Renal pelvis (tissue), 12 donors: ENCODE measurements around the gene DRC7. TPM values are rescaled to one million over a fixed set of nuclear protein-coding genes. Genes with fewer than 3 reads are reported as not detected.

ENCODE experiments used
- DNase-seq: peaks from one replicate; pipeline ENCODE4 v3.0.0-alpha.2; 2013
- long read RNA-seq, 16 experiments: transcript quantifications; one replicate each; lab custom pipeline, GENCODE V29; 2026
- polyA plus RNA-seq, 3 donors: library from polyadenylated mRNA; unstranded; fragments of 120-200 nt; gene quantifications; one replicate each; pipeline ENCODE4 v1.2.1, GENCODE V29; 2013; ENCODE audit not compliant: insufficient read length in 3 of 3

The DRC7 gene
- 1 to 10 TPM; 3.3 to 7.8 (median 3.9) TPM for polyA plus RNA-seq
- long read RNA-seq, donor 1: 0 reads
- long read RNA-seq, donor 2: 0 reads
- long read RNA-seq, donor 3: 0 reads
- long read RNA-seq, donor 4, partial matches to known transcripts: 0 of 1 reads
- long read RNA-seq, donor 4, other reads (novel, unspliced or antisense): 0 of 1 reads
- long read RNA-seq, donor 5: 0 reads
- long read RNA-seq, donor 6: 0 reads
- long read RNA-seq, donor 7: 0 reads
- long read RNA-seq, donor 8: 0 reads
- long read RNA-seq, donor 9: 0 reads
- long read RNA-seq, donor 10: 0 reads
- long read RNA-seq, donor 11: 0 reads
- long read RNA-seq, donor 12: 0 reads
- long read RNA-seq, donor 13: 0 reads
- long read RNA-seq, donor 14: 0 reads
- long read RNA-seq, donor 15: 0 reads
- long read RNA-seq, donor 16: 0 reads

- peak; percentile 75 for DNase-seq
Measured at GRCh38 chr16:57694725-57695679, at the start of gene DRC7. DRC7 (plus strand) TSS chr16:57694806; CDS start chr16:57697950, 3,144 bp downstream.

GRCh38 chr16:57645169-57645568, 49.4 kb upstream of the DRC7 start:
- no peak for DNase-seq

- DNase-seq: no peak
Measured at GRCh38 chr16:57645691-57646387, 48.8 kb upstream of the DRC7 start.

GRCh38 chr16:57646388-57647039, 48.1 kb upstream of the DRC7 start:
- DNase-seq: no peak

GRCh38 chr16:57647136-57647875, 47.3 kb upstream of the DRC7 start:
- DNase-seq: no peak

- DNase-seq: no peak
Measured at GRCh38 chr16:57648125-57648524, 46.5 kb upstream of the DRC7 start.

- peak; percentile 64 for DNase-seq
Measured at GRCh38 chr16:57648581-57649442, 45.8 kb upstream of the DRC7 start.

GRCh38 chr16:57649443-57649751, 45.2 kb upstream of the DRC7 start:
- no peak for DNase-seq

- no peak for DNase-seq
Measured at GRCh38 chr16:57649846-57650245, 44.8 kb upstream of the DRC7 start.

GRCh38 chr16:57651344-57652333, 43.0 kb upstream of the DRC7 start:
- DNase-seq: no peak

- no peak for DNase-seq
Measured at GRCh38 chr16:57652695-57653471, 41.7 kb upstream of the DRC7 start.

- no peak for DNase-seq
Measured at GRCh38 chr16:57653936-57654335, 40.7 kb upstream of the DRC7 start.

GRCh38 chr16:57656342-57656955, 38.2 kb upstream of the DRC7 start:
- DNase-seq: no peak

GRCh38 chr16:57657228-57657627, 37.4 kb upstream of the DRC7 start:
- DNase-seq: no peak

- DNase-seq: no peak
Measured at GRCh38 chr16:57658130-57658877, 36.3 kb upstream of the DRC7 start.

GRCh38 chr16:57658878-57659674, 35.5 kb upstream of the DRC7 start:
- DNase-seq: no peak
